PC-3 (cell line): ENCODE data around the gene DRC1. TPM values are rescaled to one million over a fixed set of nuclear protein-coding genes. Genes with fewer than 3 reads are reported as not detected.

ENCODE experiments used
- ATAC-seq: fragments of 200-7000 bp; cut with Tn5 transposase; 2 replicates; pipeline ENCODE4 v1.9.1; 2020; ENCODE audit warnings: mild to moderate bottlenecking, moderate library complexity
- BruUV-seq: library from RNA; stranded (reverse); fragments of 400-500 nt; replicated peaks from 2 replicates; lab custom pipeline; 2021; lab: Mats Ljungman, UMichigan
- CTCF ChIA-PET: fragments of 300-600 bp; sonication (Branson Sonifier 250); formaldehyde crosslinking; loops from one replicate; lab custom pipeline; 2022; ENCODE audit warnings: antibody characterized with exemption; lab: Charles Lee
- POLR2A ChIA-PET: fragments of 300-600 bp; sonication (Branson Sonifier 250); formaldehyde crosslinking; loops from one replicate; lab custom pipeline; 2022; ENCODE audit warnings: antibody characterized with exemption; ENCODE audit not compliant: unreplicated experiment; lab: Charles Lee
- DNase-seq: peaks from one replicate; pipeline ENCODE4 v3.0.0-alpha.2; 2015
- H2AFZ ChIP-seq: fragments of 300-600 bp; sonication (generic); 2 replicates; pipeline ENCODE4 v1.6.0; 2016; ENCODE audit warnings: antibody characterized with exemption, low read length
- H3F3A ChIP-seq: fragments of 300-600 bp; sonication (generic); one replicate; pipeline ENCODE4 v1.6.0; 2017; ENCODE audit warnings: antibody characterized with exemption, low read length, control low read depth, mild to moderate bottlenecking; ENCODE audit not compliant: unreplicated experiment
- H3K27ac ChIP-seq: fragments of 300-600 bp; sonication (generic); 2 replicates; pipeline ENCODE4 v1.5.1; 2016; ENCODE audit warnings: mild to moderate bottlenecking, low read length
- H3K27me3 ChIP-seq: fragments of 300-600 bp; sonication (generic); 2 replicates; pipeline ENCODE4 v1.6.1; 2016; ENCODE audit warnings: low read length, mixed read lengths
- H3K36me3 ChIP-seq: fragments of 300-600 bp; sonication (generic); 2 replicates; pipeline ENCODE4 v1.6.1; 2016; ENCODE audit warnings: low read depth, mixed run types, low read length, mixed read lengths
- H3K4me1 ChIP-seq: fragments of 300-600 bp; sonication (generic); 2 replicates; pipeline ENCODE4 v1.5.1; 2016; ENCODE audit warnings: low read length; ENCODE audit not compliant: insufficient read depth
- H3K4me2 ChIP-seq: fragments of 300-600 bp; sonication (generic); 2 replicates; pipeline ENCODE4 v1.6.0; 2016; ENCODE audit warnings: low read length
- H3K4me3 ChIP-seq: fragments of 300-600 bp; sonication (generic); 2 replicates; pipeline ENCODE4 v1.5.1; 2016; ENCODE audit warnings: mild to moderate bottlenecking, low read length, mixed read lengths
- H3K79me2 ChIP-seq: fragments of 300-600 bp; sonication (generic); 2 replicates; pipeline ENCODE4 v1.6.1; 2017; ENCODE audit warnings: low read length, mixed read lengths
- H3K9ac ChIP-seq: fragments of 300-600 bp; sonication (generic); 2 replicates; pipeline ENCODE4 v1.6.0; 2016; ENCODE audit warnings: mild to moderate bottlenecking, low read length
- H3K9me2 ChIP-seq: fragments of 300-600 bp; sonication (generic); replicated peaks from 2 replicates; pipeline ENCODE4 v1.6.1; 2016; ENCODE audit warnings: mixed run types, low read length, mixed read lengths
- H3K9me3 ChIP-seq: fragments of 300-600 bp; sonication (generic); 2 replicates; pipeline ENCODE4 v1.6.1; 2016; ENCODE audit warnings: low read length, mixed read lengths
- H4K20me1 ChIP-seq: fragments of 300-600 bp; sonication (generic); 2 replicates; pipeline ENCODE4 v1.6.1; 2016; ENCODE audit warnings: low read length, mixed read lengths
- CTCF ChIP-seq: fragments of 300-600 bp; sonication (generic); conservative IDR thresholded peaks from 2 replicates; pipeline ENCODE4 v1.5.1; 2017; ENCODE audit warnings: antibody characterized with exemption, low read depth, mild to moderate bottlenecking, low read length
- EZH2 ChIP-seq: fragments of 300-600 bp; sonication (generic); IDR thresholded peaks from one replicate; pipeline ENCODE4 v1.6.1; 2017; ENCODE audit warnings: antibody characterized with exemption, mild to moderate bottlenecking, low read length; ENCODE audit not compliant: unreplicated experiment
- EZH2phosphoT487 ChIP-seq: fragments of 300-600 bp; sonication (generic); IDR thresholded peaks from 2 replicates; pipeline ENCODE4 v1.6.1; 2018; ENCODE audit warnings: mild to moderate bottlenecking, antibody characterized with exemption, low read length, borderline replicate concordance
- intact Hi-C: fragments of 100-400 bp; cut with micrococcal nuclease; formaldehyde crosslinking; loops from 2 replicates; pipeline ENCODE4 v1.9.0; 2023
- total RNA-seq: library from RNA; depleted of rRNA; stranded (reverse); fragments of >200 nt; gene quantifications from 2 replicates; pipeline ENCODE4 v1.2.3, GENCODE V29; 2014

The DRC1 gene
- total RNA-seq, 1 experiment from 2014 or later: not detected

- H3K79me2 ChIP-seq: no peaks in the 10 kb centered on the region
- H3K36me3 ChIP-seq: peaks cover 24% of the 10 kb centered on the region; the same call in 1 of the 2 replicates
- intact Hi-C loops: no loop called here
- POLR2A ChIA-PET: no interaction called here
- no peak for DNase-seq
- no peak overlapping the region for H3K27ac ChIP-seq
- no peak overlapping the region for H2AFZ ChIP-seq
- TF ChIP-seq EZH2 (no peak), CTCF (no peak), EZH2phosphoT487 (no peak)
- no peaks in the 10 kb centered on the region for H3K9me3 ChIP-seq
- H3K4me3 ChIP-seq: no peak overlapping the region
- H3K9ac ChIP-seq: no peak overlapping the region
- ATAC-seq: no peak
- no peaks in the 10 kb centered on the region for H3K4me1 ChIP-seq
- no peak overlapping the region for H3K4me2 ChIP-seq
- no peaks in the 10 kb centered on the region for H3K27me3 ChIP-seq
- no peaks in the 10 kb centered on the region for H3F3A ChIP-seq
- no peaks in the 10 kb centered on the region for H4K20me1 ChIP-seq
- no TSS peak for BruUV-seq
- CTCF ChIA-PET: no interaction called here
- no peaks in the 10 kb centered on the region for H3K9me2 ChIP-seq
Measured at GRCh38 chr2:26376799-26377198, 24.9 kb upstream of the DRC1 start.

GRCh38 chr2:26380281-26380680, 21.4 kb upstream of the DRC1 start:
- no peak overlapping the region for H3K4me2 ChIP-seq

More at GRCh38 chr2:26380281-26380680, 21.4 kb upstream of the DRC1 start:
- no TSS peak for BruUV-seq
- Histone ChIP-seq H3K9me3 (no peaks in the 10 kb centered on the region), H3K4me3 (no peak overlapping the region), H3K9ac (no peak overlapping the region), H3K27me3 (no peaks in the 10 kb centered on the region), H4K20me1 (no peaks in the 10 kb centered on the region), H2AFZ (no peak overlapping the region), H3K27ac (no peak overlapping the region), H3K36me3 (peaks cover 19% of the 10 kb centered on the region; the same call in 1 of the 2 replicates), H3F3A (no peaks in the 10 kb centered on the region), H3K79me2 (no peaks in the 10 kb centered on the region), H3K4me1 (no peaks in the 10 kb centered on the region), H3K9me2 (no peaks in the 10 kb centered on the region)
- ChIA-PET POLR2A (no interaction called here), CTCF (no interaction called here)
- TF ChIP-seq EZH2phosphoT487: no peak
- no peak for TF ChIP-seq EZH2
- TF ChIP-seq CTCF: no peak
- no peak for DNase-seq
- intact Hi-C loops: no loop called here
- no peak; the same call in 1 of the 2 replicates for ATAC-seq
